DND-41 (cell line): Measurements from ENCODE around the gene TMTC2.

Source experiments
- ATAC-seq: fragments of 200-7000 bp; cut with Tn5 transposase; 3 replicates; pipeline ENCODE4 v1.9.1; 2021; ENCODE audit warnings: low read depth; ENCODE audit not compliant: insufficient read depth
- DNase-seq: peaks from one replicate; pipeline ENCODE4 v3.0.0-alpha.2; 2020
- H2AFZ ChIP-seq: 2 replicates; pipeline ENCODE4 v1.6.0; 2012; ENCODE audit warnings: low read depth, low read length
- H3K27ac ChIP-seq: 2 replicates; pipeline ENCODE4 v1.5.1; 2012; ENCODE audit warnings: low read length, inconsistent platforms
- H3K27me3 ChIP-seq: fragments of 200-600 bp; sonication (generic); 2 replicates; pipeline ENCODE4 v1.6.0; 2012; ENCODE audit warnings: low read length, mild to moderate bottlenecking, inconsistent platforms; ENCODE audit not compliant: insufficient read depth, poor library complexity
- H3K36me3 ChIP-seq: 2 replicates; pipeline ENCODE4 v1.5.1; 2012; ENCODE audit warnings: low read length, inconsistent platforms; ENCODE audit not compliant: insufficient read depth
- H3K4me1 ChIP-seq: 2 replicates; pipeline ENCODE4 v1.5.1; 2012; ENCODE audit warnings: mild to moderate bottlenecking, low read length; ENCODE audit not compliant: insufficient read depth
- H3K4me2 ChIP-seq: 2 replicates; pipeline ENCODE4 v1.6.0; 2012; ENCODE audit warnings: mild to moderate bottlenecking, moderate library complexity, low read length, inconsistent platforms; ENCODE audit not compliant: insufficient read depth
- H3K4me3 ChIP-seq, 2 experiments: fragments of 200-600 bp in 1 of 2; shearing (Covaris generic) in 1 of 2; 2 replicates each; pipeline ENCODE4 v1.5.1; 2012 to 2016; ENCODE audit warnings: inconsistent platforms in 2 of 2, low read length in 2 of 2, mild to moderate bottlenecking in 2 of 2, low read depth in 1 of 2, moderate library complexity in 1 of 2
- H3K79me2 ChIP-seq: 2 replicates; pipeline ENCODE4 v1.6.0; 2012; ENCODE audit warnings: low read length, inconsistent platforms; ENCODE audit not compliant: insufficient read depth
- H3K9ac ChIP-seq: 2 replicates; pipeline ENCODE4 v1.6.0; 2012; ENCODE audit warnings: low read depth, mild to moderate bottlenecking, inconsistent platforms, low read length, moderate library complexity
- H3K9me3 ChIP-seq: 2 replicates; pipeline ENCODE4 v1.5.1; 2012; ENCODE audit warnings: low read length, moderate library complexity, mild to moderate bottlenecking, inconsistent platforms; ENCODE audit not compliant: insufficient read depth, severe bottlenecking
- H4K20me1 ChIP-seq: 2 replicates; pipeline ENCODE4 v1.6.0; 2012; ENCODE audit warnings: low read length; ENCODE audit not compliant: insufficient read depth
- CTCF ChIP-seq: IDR thresholded peaks from 2 replicates; pipeline ENCODE4 v1.5.1; 2012; ENCODE audit warnings: borderline replicate concordance, low read length, moderate library complexity, mild to moderate bottlenecking; ENCODE audit not compliant: poor library complexity, severe bottlenecking; ENCODE audit errors: extremely low read depth
- EZH2 ChIP-seq: IDR thresholded peaks from 3 replicates; pipeline ENCODE4 v1.6.1; 2012; ENCODE audit warnings: borderline replicate concordance, low read depth, mild to moderate bottlenecking, moderate library complexity, low read length, inconsistent platforms; ENCODE audit not compliant: severe bottlenecking

TMTC2 gene

DNA sequence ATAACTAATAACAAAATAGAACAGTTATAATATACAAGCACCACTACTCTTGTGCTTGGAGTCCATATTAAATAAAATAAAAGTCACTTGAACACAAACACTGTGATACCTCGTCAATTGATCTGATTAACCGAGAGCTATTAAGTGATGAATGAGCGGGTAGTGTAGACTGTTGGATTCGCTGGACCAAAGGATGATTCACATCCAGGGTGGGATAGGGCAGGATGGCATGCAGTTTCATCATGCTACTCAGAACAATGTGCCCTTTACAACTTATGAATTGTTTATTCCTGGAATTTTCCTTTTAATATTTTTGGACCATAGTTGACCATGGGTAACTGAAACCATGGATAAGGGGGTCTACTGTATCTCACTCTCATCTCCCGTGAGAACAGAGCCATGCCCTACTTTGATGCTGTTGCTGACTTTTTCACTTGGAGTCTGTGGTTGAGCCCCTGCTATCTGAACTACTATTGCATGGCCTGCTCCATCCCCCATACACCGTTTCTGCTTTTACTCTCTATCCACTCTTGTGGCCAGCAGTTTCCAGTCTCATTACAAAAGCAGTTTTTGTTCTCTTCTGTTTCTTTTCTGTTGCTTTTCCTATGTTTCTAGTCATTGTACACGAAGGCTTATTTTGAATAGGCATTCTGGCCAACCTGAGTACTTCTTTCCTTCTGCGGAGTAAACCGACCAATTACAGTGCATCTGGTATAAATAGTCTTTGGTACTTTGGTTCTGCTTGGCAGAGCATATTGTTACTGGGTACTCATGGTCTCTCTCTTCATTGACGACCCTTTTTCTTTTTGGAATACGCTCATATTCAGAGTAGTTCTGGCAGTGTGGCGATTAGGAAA is 12.2 kb downstream of the TMTC2 start:
- H2AFZ ChIP-seq = no peak overlapping the region
- H3K4me3 ChIP-seq = no peak overlapping the region
- no peaks in the 10 kb centered on the region for H3K4me1 ChIP-seq
- DNase-seq = no peak
- no peak overlapping the region for H3K27ac ChIP-seq
- no peaks in the 10 kb centered on the region for H3K36me3 ChIP-seq
- TF ChIP-seq EZH2 = no peak
- no peak for TF ChIP-seq CTCF
- ATAC-seq = no peak
- H3K4me2 ChIP-seq = no peak overlapping the region
- H3K9ac ChIP-seq = no peak overlapping the region
- H4K20me1 ChIP-seq = no peaks in the 10 kb centered on the region
- no peaks in the 10 kb centered on the region for H3K27me3 ChIP-seq
- no peaks in the 10 kb centered on the region for H3K79me2 ChIP-seq
- H3K9me3 ChIP-seq = no peaks in the 10 kb centered on the region

GRCh38 chr12:82705774-82706173 is 19.1 kb downstream of the TMTC2 start:
- Histone ChIP-seq H3K36me3 (no peaks in the 10 kb centered on the region), H3K27me3 (no peaks in the 10 kb centered on the region), H2AFZ (no peak overlapping the region), H3K4me3 (no peak overlapping the region), H4K20me1 (no peaks in the 10 kb centered on the region), H3K9me3 (no peaks in the 10 kb centered on the region), H3K4me1 (no peaks in the 10 kb centered on the region), H3K27ac (no peak overlapping the region), H3K9ac (no peak overlapping the region), H3K4me2 (no peak overlapping the region), H3K79me2 (no peaks in the 10 kb centered on the region)
- TF ChIP-seq EZH2 (no peak), CTCF (no peak)
- ATAC-seq (no peak), DNase-seq (no peak)

DNA sequence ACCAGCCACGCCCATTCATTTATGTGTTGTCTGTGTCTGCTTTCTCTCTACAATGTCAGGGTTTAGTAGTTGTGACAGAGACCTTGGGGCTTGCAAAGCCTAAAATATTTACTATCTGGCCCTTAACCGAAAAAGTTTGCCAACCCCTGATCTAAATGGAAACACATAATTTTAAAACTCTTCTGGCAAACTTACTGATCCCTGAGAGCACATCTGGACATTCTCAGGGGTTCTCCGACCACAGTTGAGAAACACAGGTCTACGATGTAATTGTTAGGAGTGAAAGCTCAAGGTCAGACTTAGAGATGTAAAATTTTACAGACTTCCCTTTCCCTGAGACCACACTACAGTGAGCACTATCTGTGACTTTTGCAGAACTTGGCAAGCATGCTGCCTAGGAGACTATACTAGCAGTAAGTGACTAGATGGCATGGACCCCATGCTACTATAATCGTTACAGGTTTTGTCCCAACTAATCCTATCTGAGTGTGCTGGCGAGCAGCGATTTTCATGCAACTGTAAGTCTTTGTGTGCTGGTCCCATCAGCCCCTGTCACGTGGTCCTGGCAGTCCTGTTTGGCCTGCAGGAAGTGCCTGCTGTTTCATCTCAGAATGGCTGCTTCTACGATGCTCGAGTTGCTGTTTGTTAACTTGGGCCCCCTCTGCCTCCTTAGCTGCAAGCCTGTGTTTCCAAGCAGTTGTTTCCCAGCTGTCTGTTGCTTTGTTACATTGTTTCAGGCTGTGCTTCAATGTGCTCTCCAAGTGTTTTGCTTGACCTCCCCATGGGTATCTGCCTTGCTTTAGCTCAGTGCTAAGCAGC is 21.6 kb downstream of the TMTC2 start:
- Histone ChIP-seq H3K36me3 (no peaks in the 10 kb centered on the region), H3K27ac (no peak overlapping the region), H3K4me1 (no peaks in the 10 kb centered on the region), H3K4me3 (no peak overlapping the region), H3K4me2 (no peak overlapping the region), H3K79me2 (no peaks in the 10 kb centered on the region), H3K27me3 (no peaks in the 10 kb centered on the region), H2AFZ (no peak overlapping the region), H3K9ac (no peak overlapping the region), H3K9me3 (no peaks in the 10 kb centered on the region), H4K20me1 (no peaks in the 10 kb centered on the region)
- DNase-seq = no peak
- ATAC-seq = no peak
- TF ChIP-seq CTCF = no peak
- TF ChIP-seq EZH2 = no peak
